Adrenal gland (tissue), 12 donors: ENCODE measurements around the gene KLB. TPM values are rescaled to one million over a fixed set of nuclear protein-coding genes. Genes with fewer than 3 reads are reported as not detected.

Experiments used
- DNase-seq, 7 donors: peaks; one replicate each; pipeline ENCODE4 v3.0.0-alpha.2; 2019 to 2020
- H3K27ac ChIP-seq, 5 donors: fragments of 200-600 bp; sonication (generic) in 4 of 5; 1 replicate in 3 of 5; 2 replicates in 2 of 5; pipeline versions ENCODE4 v1.5.1 to v1.8.0; 2016 to 2020; ENCODE audit warnings: mild to moderate bottlenecking in 1 of 5
- H3K27me3 ChIP-seq: fragments of 200-600 bp; 2 replicates; pipeline ENCODE4 v1.8.0; 2021
- H3K36me3 ChIP-seq, 2 donors: fragments of 200-600 bp; replicated peaks in 1 of 2; 1 replicate in 1 of 2; 2 replicates in 1 of 2; pipeline versions ENCODE4 v1.5.1 to v1.8.0; 2018 to 2022
- H3K4me1 ChIP-seq, 2 donors: fragments of 200-600 bp; replicated peaks in 1 of 2; 1 replicate in 1 of 2; 2 replicates in 1 of 2; pipeline versions ENCODE4 v1.5.1 to v1.8.0; 2018 to 2021
- H3K4me3 ChIP-seq, 4 donors: fragments of 200-600 bp; sonication (generic) in 3 of 4; one replicate each; pipeline ENCODE4 v1.5.1; 2016 to 2018
- H3K9me3 ChIP-seq, 3 donors: fragments of 200-600 bp; sonication (generic) in 1 of 3; replicated peaks in 1 of 3; 1 replicate in 2 of 3; 2 replicates in 1 of 3; pipeline versions ENCODE4 v1.5.1 to v1.8.0; 2016 to 2021
- POLR2A ChIP-seq, 2 donors: fragments of 450-650 bp; IDR thresholded peaks; one replicate each; pipeline ENCODE4 v1.6.1; 2017; ENCODE audit warnings: antibody characterized with exemption in 2 of 2, mild to moderate bottlenecking in 2 of 2, moderate library complexity in 1 of 2
- WGBS, 4 donors: extraction: QIAGEN DNeasy Blood & Tissue Kit in 2 of 4; methylation state at CpG; one replicate each; pipeline versions ENCODE4 v1.1.5 to v1.1.7; 2013 to 2017; 5-methylcytosine and 5-hydroxymethylcytosine counted together
- intact Hi-C, 2 donors: fragments of 100-400 bp; cut with DNase I; formaldehyde crosslinking; loops; one replicate each; pipeline versions ENCODE4 v1.14.1 to v1.15.0; 2022 to 2023
- polyA plus RNA-seq, 3 donors: library from polyadenylated mRNA; stranded (reverse); fragments of 200-250 nt in 2 of 3; fragments of 350-450 nt in 1 of 3; fragmentation: Illumina TruSeq in 1 of 3; extraction: RNeasy Lipid Tissue Mini Kit (QIAGEN cat#74804) in 1 of 3; gene quantifications; one replicate each; pipeline ENCODE4 v1.2.3, GENCODE V29; 2013 to 2014
- total RNA-seq, 9 donors: library from RNA; depleted of rRNA in 4 of 9; stranded (reverse); fragments of >200 nt in 4 of 9; fragments of 120-200 nt in 1 of 9; fragmentation: NEBNext Ultra II Directional in 1 of 9; extraction: Animal tissue kit (Norgen Biotek cat#: 25700) in 1 of 9; gene quantifications; one replicate each; pipeline versions ENCODE4 v1.1.0 to v1.2.4, GENCODE V29; 2013 to 2023
- TF ChIP-seq, protein P1 (sequence below), 6 experiments: fragments of 450-650 bp in 4 of 6; fragments of 200-600 bp in 2 of 6; sonication (generic) in 1 of 6; IDR thresholded peaks; 1 replicate in 5 of 6; 2 replicates in 1 of 6; pipeline versions ENCODE4 v1.5.1 to v1.8.0; 2016 to 2021; ENCODE audit warnings: antibody characterized with exemption in 6 of 6, mild to moderate bottlenecking in 2 of 6, moderate library complexity in 1 of 6
- donor health status: healthy with polysubstance abuse.
- donor health status: Bipolar disorder and iron deficiency.
- donor health status: DM: yes; HTN: yes; CAD: no.
- donor health status: DM: no; HTN: no; CAD: no.
- donor health status: DM: no; HTN: no; CAD: no.
- donor health status: DM: yes; HTN: yes; CAD: no.

Gene KLB
- total and polyA plus RNA-seq, 12 donors = under 0.01 to 1.1 (median 0.15) TPM; not detected in 2

DNA sequence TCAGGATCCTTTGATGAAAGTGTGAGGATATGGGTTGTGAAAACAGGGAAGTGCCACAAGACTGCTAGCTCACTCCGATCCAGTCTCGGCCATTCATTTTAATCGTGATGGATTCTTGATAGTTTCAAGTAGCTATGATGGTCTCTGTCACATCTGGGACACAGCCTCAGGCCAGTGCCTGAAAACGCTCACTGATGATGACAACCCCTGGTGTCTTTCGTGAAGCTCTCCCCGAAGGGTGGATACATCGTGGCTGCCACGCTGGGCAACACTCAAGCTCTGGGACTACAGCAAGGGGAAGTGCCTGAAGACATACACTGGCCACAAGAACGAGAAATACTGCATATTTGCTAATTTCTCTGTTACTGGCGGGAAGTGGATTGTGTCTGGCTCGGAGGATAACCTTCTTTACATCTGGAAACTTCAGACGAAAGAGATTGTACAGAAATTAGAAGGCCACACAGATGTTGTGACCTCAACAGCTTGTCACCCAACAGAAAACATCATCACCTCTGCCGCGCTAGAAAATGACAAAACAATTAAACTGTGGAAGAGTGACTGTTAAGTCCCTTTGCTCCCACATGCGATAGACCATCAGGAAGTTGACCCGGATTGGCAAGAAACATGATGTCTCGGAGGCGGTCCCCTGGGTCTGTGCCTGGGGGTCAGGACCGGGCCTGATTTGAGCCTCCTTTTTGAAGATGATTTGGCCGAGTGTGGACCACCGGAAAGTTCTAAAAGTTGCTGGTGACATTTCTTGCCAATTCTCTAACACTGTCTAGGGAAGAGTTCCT lies 74.4 kb downstream of the KLB start:
- no peak for DNase-seq
- intact Hi-C loops = no loop called here
- TF ChIP-seq, protein P1, sequence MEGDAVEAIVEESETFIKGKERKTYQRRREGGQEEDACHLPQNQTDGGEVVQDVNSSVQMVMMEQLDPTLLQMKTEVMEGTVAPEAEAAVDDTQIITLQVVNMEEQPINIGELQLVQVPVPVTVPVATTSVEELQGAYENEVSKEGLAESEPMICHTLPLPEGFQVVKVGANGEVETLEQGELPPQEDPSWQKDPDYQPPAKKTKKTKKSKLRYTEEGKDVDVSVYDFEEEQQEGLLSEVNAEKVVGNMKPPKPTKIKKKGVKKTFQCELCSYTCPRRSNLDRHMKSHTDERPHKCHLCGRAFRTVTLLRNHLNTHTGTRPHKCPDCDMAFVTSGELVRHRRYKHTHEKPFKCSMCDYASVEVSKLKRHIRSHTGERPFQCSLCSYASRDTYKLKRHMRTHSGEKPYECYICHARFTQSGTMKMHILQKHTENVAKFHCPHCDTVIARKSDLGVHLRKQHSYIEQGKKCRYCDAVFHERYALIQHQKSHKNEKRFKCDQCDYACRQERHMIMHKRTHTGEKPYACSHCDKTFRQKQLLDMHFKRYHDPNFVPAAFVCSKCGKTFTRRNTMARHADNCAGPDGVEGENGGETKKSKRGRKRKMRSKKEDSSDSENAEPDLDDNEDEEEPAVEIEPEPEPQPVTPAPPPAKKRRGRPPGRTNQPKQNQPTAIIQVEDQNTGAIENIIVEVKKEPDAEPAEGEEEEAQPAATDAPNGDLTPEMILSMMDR (IDR thresholded peaks at IDR 0.05) = no peak
- no peak for TF ChIP-seq POLR2A (IDR thresholded peaks at IDR 0.05)
- 80 to 90% (median 82%) methylated on average over 18 to 21 of the region's 21 CpGs for WGBS, 4 donors
- no peaks in the 10 kb centered on the region for H3K36me3 ChIP-seq
- H3K4me3 ChIP-seq = no peak overlapping the region
- H3K27ac ChIP-seq = no peak overlapping the region
- H3K9me3 ChIP-seq = no peaks in the 10 kb centered on the region
- no peaks in the 10 kb centered on the region for H3K27me3 ChIP-seq
- H3K4me1 ChIP-seq = no peaks in the 10 kb centered on the region

DNA sequence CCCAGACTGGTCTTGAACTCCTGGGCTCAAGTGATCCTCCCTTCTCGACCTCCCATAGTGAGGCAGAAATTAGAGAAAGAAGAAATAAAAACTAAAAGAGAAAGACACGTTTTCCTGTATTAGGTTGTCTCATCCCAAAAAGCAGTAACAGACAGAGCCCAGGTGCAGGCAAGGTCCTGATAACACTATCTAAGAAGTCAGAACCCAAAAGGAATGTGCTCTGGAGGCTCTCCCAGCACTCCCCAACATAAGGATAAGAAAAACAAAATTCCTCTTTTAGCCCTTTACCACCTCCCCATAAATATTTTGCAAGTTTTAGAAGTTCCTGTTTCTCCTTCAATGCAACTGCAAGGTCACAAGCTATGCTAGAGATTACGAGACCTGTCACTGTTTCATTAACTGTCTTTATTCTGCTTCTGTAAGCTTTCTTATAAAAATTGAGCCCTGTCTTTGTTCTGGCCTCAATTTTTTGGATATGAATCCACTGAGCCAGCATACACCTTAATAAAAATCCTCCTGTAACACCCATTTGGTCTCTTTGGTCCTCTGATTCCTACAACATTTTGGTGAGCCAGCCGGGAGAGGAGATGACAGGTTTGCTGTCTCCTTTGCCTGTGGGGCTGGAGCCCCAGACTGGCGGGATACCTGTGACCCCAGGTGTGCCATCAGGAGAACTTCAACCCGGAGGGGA lies 78.0 kb downstream of the KLB start:
- TF ChIP-seq, protein P1 (IDR thresholded peaks at IDR 0.05) = no peak
- TF ChIP-seq POLR2A (IDR thresholded peaks at IDR 0.05) = no peak
- H3K9me3 ChIP-seq = no peaks in the 10 kb centered on the region
- no peak overlapping the region for H3K27ac ChIP-seq
- H3K4me1 ChIP-seq = no peaks in the 10 kb centered on the region
- H3K36me3 ChIP-seq = no peaks in the 10 kb centered on the region
- 71 to 78% (median 77%) methylated on average over 6 of the region's 6 CpGs for WGBS, 4 donors
- no peaks in the 10 kb centered on the region for H3K27me3 ChIP-seq
- no peak overlapping the region for H3K4me3 ChIP-seq
- no peak for DNase-seq
- intact Hi-C loops = no loop called here

GRCh38 chr4:39486221-39486804 lies 79.6 kb downstream of the KLB start:
- Histone ChIP-seq H3K9me3 (no peaks in the 10 kb centered on the region), H3K36me3 (no peaks in the 10 kb centered on the region), H3K4me1 (no peaks in the 10 kb centered on the region), H3K27ac (no peak overlapping the region), H3K4me3 (no peak overlapping the region), H3K27me3 (no peaks in the 10 kb centered on the region)
- TF ChIP-seq POLR2A (IDR thresholded peaks at IDR 0.05) = no peak
- intact Hi-C loops = no loop called here
- no peak for DNase-seq
- 74 to 80% (median 76%) methylated on average over 10 of the region's 10 CpGs for WGBS, 4 donors

DNA sequence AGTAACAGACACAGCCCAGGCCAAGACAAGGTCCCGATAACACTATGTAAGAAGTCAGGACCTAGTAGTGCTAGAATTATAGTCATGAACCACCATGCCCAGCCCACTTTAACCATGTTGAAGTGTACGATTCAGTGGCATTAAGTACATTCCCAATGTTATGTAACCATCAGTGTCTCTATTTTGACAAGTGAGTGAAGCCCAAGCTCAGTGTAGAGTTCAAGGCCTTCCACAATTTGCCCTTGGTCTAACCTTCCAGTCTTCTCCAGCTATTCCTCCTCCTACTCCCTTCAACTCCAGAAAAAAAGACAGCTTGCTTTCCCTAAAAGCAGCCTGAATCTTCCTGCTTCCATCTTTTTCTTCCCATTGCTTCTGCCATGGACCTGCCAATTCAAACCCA lies 83.6 kb downstream of the KLB start:
- Histone ChIP-seq H3K36me3 (no peaks in the 10 kb centered on the region), H3K27me3 (no peaks in the 10 kb centered on the region), H3K27ac (no peak overlapping the region), H3K4me1 (no peaks in the 10 kb centered on the region), H3K9me3 (no peaks in the 10 kb centered on the region), H3K4me3 (no peak overlapping the region)
- TF ChIP-seq, protein P1 (IDR thresholded peaks at IDR 0.05) = no peak
- no peak for TF ChIP-seq POLR2A (IDR thresholded peaks at IDR 0.05)
- WGBS, 4 donors = 70 to 90% (median 82%) methylated on average over 2 of the region's 2 CpGs
- no peak for DNase-seq
- intact Hi-C loops = no loop called here
